ENCODE data around the gene HOXB1.

- TF ChIP-seq ZNF274 (IDR thresholded peaks at IDR 0.05; ENCODE audit: low read depth, low read length) (no peak), SUZ12 (IDR thresholded peaks at IDR 0.05; ENCODE audit: extremely low read depth, insufficient read depth, insufficient read length) (no peak)
Observed at GRCh38 chr17:48566717-48567116, 35.9 kb upstream of the HOXB1 start.

All from NT2/D1 (cell line).